Tibial nerve (tissue), 3 donors: ENCODE measurements around the gene SBNO2.

ENCODE experiments used
- CTCF ChIP-seq, 5 experiments: fragments of 200-600 bp in 3 of 5; fragments of 450-650 bp in 2 of 5; sonication (generic) in 3 of 5; IDR thresholded peaks; one replicate each; pipeline ENCODE4 v1.5.1; 2016 to 2019; ENCODE audit warnings: antibody characterized with exemption in 5 of 5, mild to moderate bottlenecking in 3 of 5, moderate library complexity in 2 of 5
- POLR2A ChIP-seq, 2 donors: fragments of 450-650 bp; IDR thresholded peaks; one replicate each; pipeline ENCODE4 v1.6.1; 2017; ENCODE audit warnings: antibody characterized with exemption in 2 of 2, mild to moderate bottlenecking in 2 of 2, moderate library complexity in 2 of 2

GRCh38 chr19:1143828-1144399 lies 30.2 kb downstream of the SBNO2 start:
- TF ChIP-seq CTCF (IDR thresholded peaks at IDR 0.05) = no peak
- TF ChIP-seq POLR2A (IDR thresholded peaks at IDR 0.05) = no peak
